Tibial nerve (tissue), 4 donors: Measurements from ENCODE around the gene TMEM94. TPM values are rescaled to one million over a fixed set of nuclear protein-coding genes. Genes with fewer than 3 reads are reported as not detected.
A peak's percentile ranks its signal among the peaks of the same experiment; 100 is the strongest.

Source experiments
- DNase-seq, 2 donors: peaks; one replicate each; pipeline ENCODE4 v3.0.0-alpha.2; 2019; ENCODE audit warnings: low spot score in 2 of 2
- H3K27ac ChIP-seq, 4 donors: fragments of 200-600 bp; sonication (generic) in 3 of 4; one replicate each; pipeline ENCODE4 v1.5.1; 2017 to 2019; ENCODE audit warnings: mild to moderate bottlenecking in 1 of 4
- H3K27me3 ChIP-seq, 2 donors: fragments of 200-600 bp; sonication (generic) in 1 of 2; one replicate each; pipeline versions ENCODE4 v1.5.1 to v1.6.0; 2017 to 2019
- H3K36me3 ChIP-seq, 3 donors: fragments of 200-600 bp; sonication (generic); one replicate each; pipeline ENCODE4 v1.5.1; 2018 to 2019
- H3K4me1 ChIP-seq, 4 donors: fragments of 200-600 bp; sonication (generic) in 3 of 4; one replicate each; pipeline ENCODE4 v1.5.1; 2017 to 2019
- H3K4me3 ChIP-seq, 4 donors: fragments of 200-600 bp; sonication (generic) in 3 of 4; one replicate each; pipeline ENCODE4 v1.5.1; 2017 to 2019; ENCODE audit warnings: mild to moderate bottlenecking in 1 of 4, moderate library complexity in 1 of 4
- H3K9me3 ChIP-seq, 4 donors: fragments of 200-600 bp; sonication (generic) in 3 of 4; one replicate each; pipeline ENCODE4 v1.5.1; 2017 to 2019
- CTCF ChIP-seq, 5 experiments: fragments of 200-600 bp in 3 of 5; fragments of 450-650 bp in 2 of 5; sonication (generic) in 3 of 5; IDR thresholded peaks; one replicate each; pipeline ENCODE4 v1.5.1; 2016 to 2019; ENCODE audit warnings: antibody characterized with exemption in 5 of 5, mild to moderate bottlenecking in 3 of 5, moderate library complexity in 2 of 5
- EP300 ChIP-seq, 2 donors: sonication (generic); formaldehyde crosslinking; IDR thresholded peaks; one replicate each; pipeline ENCODE4 v1.6.1; 2017; ENCODE audit warnings: antibody characterized with exemption in 2 of 2, mild to moderate bottlenecking in 1 of 2
- POLR2A ChIP-seq, 2 donors: fragments of 450-650 bp; IDR thresholded peaks; one replicate each; pipeline ENCODE4 v1.6.1; 2017; ENCODE audit warnings: antibody characterized with exemption in 2 of 2, mild to moderate bottlenecking in 2 of 2, moderate library complexity in 2 of 2
- whole genome bisulfite sequencing, 2 donors: methylation state at CpG; one replicate each; pipeline ENCODE4 v1.1.5; 2018; 5-methylcytosine and 5-hydroxymethylcytosine counted together
- total RNA-seq, 4 donors: library from RNA; depleted of rRNA; stranded (reverse); fragments of >200 nt; gene quantifications; one replicate each; pipeline ENCODE4 v1.1.0, GENCODE V29; 2016

The TMEM94 gene
- total RNA-seq, 4 donors from 2014 or later = 84.3 to 95.1 (median 89.9) TPM

GRCh38 chr17:75503976-75504346 lies 47.5 kb downstream of the TMEM94 start:
- WGBS, 2 donors = 57 to 68% methylated on average over 12 to 13 of the region's 13 CpGs
- TF ChIP-seq POLR2A (IDR thresholded peaks at IDR 0.05) (no peak), CTCF (IDR thresholded peaks at IDR 0.05) (no peak), EP300 (IDR thresholded peaks at IDR 0.05) (no peak)
- Histone ChIP-seq H3K9me3 (no peaks in the 10 kb centered on the region), H3K27ac (peak overlapping the region in 3 of 4 donors; percentile 52 to 96 (median 67)), H3K27me3 (no peaks in the 10 kb centered on the region), H3K4me3 (no peak overlapping the region), H3K36me3 (peaks cover 0 to 85% (median 4%) of the 10 kb centered on the region in 3 donors), H3K4me1 (peaks cover 0 to 89% (median 31%) of the 10 kb centered on the region in 4 donors)
- DNase-seq = no peak

GRCh38 chr17:75504347-75505151 lies 48.1 kb downstream of the TMEM94 start:
- no peaks in the 10 kb centered on the region for H3K9me3 ChIP-seq
- peaks cover 0 to 79% (median 4%) of the 10 kb centered on the region in 3 donors for H3K36me3 ChIP-seq
- peaks cover 2 to 89% (median 36%) of the 10 kb centered on the region in 4 donors for H3K4me1 ChIP-seq
- no peak for DNase-seq
- no peaks in the 10 kb centered on the region for H3K27me3 ChIP-seq
- peak overlapping the region in 1 of 4 donors; percentile 6 for H3K4me3 ChIP-seq
- TF ChIP-seq CTCF (IDR thresholded peaks at IDR 0.05) = peak; percentile 29 to 61 (median 45)
- no peak for TF ChIP-seq POLR2A (IDR thresholded peaks at IDR 0.05)
- H3K27ac ChIP-seq = peak overlapping the region in 3 of 4 donors; percentile 52 to 96 (median 67)
- 61 to 64% methylated on average over 27 to 31 of the region's 32 CpGs for WGBS, 2 donors

- H3K9me3 ChIP-seq = no peaks in the 10 kb centered on the region
- no peaks in the 10 kb centered on the region for H3K27me3 ChIP-seq
- H3K27ac ChIP-seq = peak overlapping the region in 2 of 4 donors; percentile 67 to 96
- no peak for DNase-seq
- no peak for TF ChIP-seq POLR2A (IDR thresholded peaks at IDR 0.05)
- no peak for TF ChIP-seq EP300 (IDR thresholded peaks at IDR 0.05)
- no peak for TF ChIP-seq CTCF (IDR thresholded peaks at IDR 0.05)
- H3K4me1 ChIP-seq = peaks cover 2 to 89% (median 40%) of the 10 kb centered on the region in 4 donors
- peak overlapping the region in 1 of 4 donors; percentile 6 for H3K4me3 ChIP-seq
- WGBS, 2 donors = 76 to 92% methylated on average over 3 to 4 of the region's 4 CpGs
- peaks cover 0 to 73% (median 4%) of the 10 kb centered on the region in 3 donors for H3K36me3 ChIP-seq
Measured at GRCh38 chr17:75505152-75505409, 48.6 kb downstream of the TMEM94 start.

- 72 to 82% methylated on average over 15 of the region's 15 CpGs for WGBS, 2 donors
- TF ChIP-seq POLR2A (IDR thresholded peaks at IDR 0.05) (no peak), CTCF (IDR thresholded peaks at IDR 0.05) (no peak), EP300 (IDR thresholded peaks at IDR 0.05) (no peak)
- Histone ChIP-seq H3K4me1 (peaks cover 2 to 89% (median 45%) of the 10 kb centered on the region in 4 donors), H3K36me3 (peaks cover 0 to 68% (median 0%) of the 10 kb centered on the region in 3 donors), H3K4me3 (peak overlapping the region in 1 of 4 donors; percentile 45), H3K27ac (peak overlapping the region in 2 of 4 donors; percentile 96 to 97), H3K27me3 (no peaks in the 10 kb centered on the region), H3K9me3 (no peaks in the 10 kb centered on the region)
- no peak for DNase-seq
Measured at GRCh38 chr17:75505640-75506039, 49.2 kb downstream of the TMEM94 start.

GRCh38 chr17:75506134-75506533 lies 49.7 kb downstream of the TMEM94 start:
- no peaks in the 10 kb centered on the region for H3K9me3 ChIP-seq
- TF ChIP-seq CTCF (IDR thresholded peaks at IDR 0.05) (no peak), POLR2A (IDR thresholded peaks at IDR 0.05) (no peak), EP300 (IDR thresholded peaks at IDR 0.05) (no peak)
- H3K36me3 ChIP-seq = peaks cover 0 to 64% (median 0%) of the 10 kb centered on the region in 3 donors
- no peak for DNase-seq
- no peaks in the 10 kb centered on the region for H3K27me3 ChIP-seq
- H3K4me3 ChIP-seq = peak overlapping the region in 1 of 4 donors; percentile 45
- peak overlapping the region; percentile 75 to 97 (median 86) for H3K27ac ChIP-seq
- peaks cover 2 to 89% (median 49%) of the 10 kb centered on the region in 4 donors for H3K4me1 ChIP-seq
- 72 to 78% methylated on average over 21 of the region's 21 CpGs for WGBS, 2 donors
